GM12878 (cell line): ENCODE data around the gene ATG101. TPM values are rescaled to one million over a fixed set of nuclear protein-coding genes. Genes with fewer than 3 reads are reported as not detected.

ENCODE experiments used
- ASH2L ChIP-seq: fragments of 300-600, 200-600 bp; sonication (generic); IDR thresholded peaks from 2 replicates; pipeline ENCODE4 v1.6.1; 2017; ENCODE audit warnings: low read depth, mild to moderate bottlenecking, borderline replicate concordance
- BHLHE40 ChIP-seq, 2 experiments: fragments of 450-650 bp in 1 of 2; IDR thresholded peaks; 2 replicates each; pipeline ENCODE4 v1.6.1; 2011 to 2017; ENCODE audit warnings: low read depth in 2 of 2, borderline replicate concordance in 1 of 2, improper control_type of control experiment in 1 of 2, low read length in 1 of 2, mild to moderate bottlenecking in 1 of 2
- CHD2 ChIP-seq: IDR thresholded peaks from 2 replicates; pipeline ENCODE4 v1.6.1; 2011; ENCODE audit warnings: low read depth, low read length, improper control_type of control experiment, borderline replicate concordance
- EED ChIP-seq: sonication (generic); IDR thresholded peaks from 2 replicates; pipeline ENCODE4 v1.6.1; 2016; ENCODE audit warnings: antibody characterized with exemption, low read depth
- FOXK2 ChIP-seq: fragments of 450-650 bp; IDR thresholded peaks from 2 replicates; pipeline ENCODE4 v1.6.1; 2017; ENCODE audit warnings: mild to moderate bottlenecking, moderate library complexity
- HDAC6 ChIP-seq: fragments of 200-600 bp; sonication (generic); IDR thresholded peaks from one replicate; pipeline ENCODE4 v1.8.0; 2017; ENCODE audit warnings: antibody characterized with exemption; ENCODE audit not compliant: unreplicated experiment
- HSF1 ChIP-seq: fragments of 150-350 bp; IDR thresholded peaks from 2 replicates; pipeline ENCODE4 v1.6.1; 2014; ENCODE audit warnings: mild to moderate bottlenecking, low read depth, low read length
- IRF4 ChIP-seq: IDR thresholded peaks from 2 replicates; pipeline ENCODE4 v1.6.1; 2011; ENCODE audit warnings: low read depth, low read length
- IRF5 ChIP-seq: fragments of 450-650 bp; IDR thresholded peaks from 2 replicates; pipeline ENCODE4 v1.6.1; 2017; ENCODE audit warnings: borderline replicate concordance
- KDM1A ChIP-seq: fragments of 200-600 bp; sonication (generic); IDR thresholded peaks from 2 replicates; pipeline ENCODE4 v1.6.1; 2016; ENCODE audit warnings: borderline replicate concordance
- MEF2B ChIP-seq: fragments of 450-650 bp; IDR thresholded peaks from 2 replicates; pipeline ENCODE4 v1.6.1; 2018; ENCODE audit warnings: mild to moderate bottlenecking, moderate library complexity; ENCODE audit not compliant: partially characterized antibody, poor library complexity, severe bottlenecking
- MYB ChIP-seq: fragments of 150-350 bp; IDR thresholded peaks from 2 replicates; pipeline ENCODE4 v1.6.1; 2014; ENCODE audit warnings: mild to moderate bottlenecking, low read depth, low read length, borderline replicate concordance
- NRF1 ChIP-seq: conservative IDR thresholded peaks from 2 replicates; pipeline ENCODE4 v1.6.1; 2011; ENCODE audit warnings: mild to moderate bottlenecking, low read depth, low read length, improper control_type of control experiment
- PAX5 ChIP-seq: IDR thresholded peaks from 2 replicates; pipeline ENCODE4 v1.6.1; 2011; ENCODE audit warnings: low read depth, low read length, borderline replicate concordance
- PKNOX1 ChIP-seq: fragments of 450-650 bp; IDR thresholded peaks from 2 replicates; pipeline ENCODE4 v1.6.1; 2016; ENCODE audit warnings: mild to moderate bottlenecking
- POLR2A ChIP-seq: IDR thresholded peaks from 2 replicates; pipeline ENCODE4 v1.6.1; 2011; ENCODE audit warnings: low read depth, mild to moderate bottlenecking, low read length
- RCOR1 ChIP-seq: conservative IDR thresholded peaks from 2 replicates; pipeline ENCODE4 v1.6.1; 2012; ENCODE audit warnings: low read depth, low read length, improper control_type of control experiment
- RELA ChIP-seq: fragments of 450-650 bp; IDR thresholded peaks from 2 replicates; pipeline ENCODE4 v1.8.0; 2014; ENCODE audit warnings: borderline replicate concordance; ENCODE audit not compliant: partially characterized antibody
- SKIL ChIP-seq: fragments of 450-650 bp; IDR thresholded peaks from 2 replicates; pipeline ENCODE4 v1.6.1; 2017; ENCODE audit warnings: mild to moderate bottlenecking, low read depth, inconsistent platforms; ENCODE audit not compliant: poor library complexity, severe bottlenecking
- SREBF1 ChIP-seq: IDR thresholded peaks from 2 replicates; pipeline ENCODE4 v1.6.1; 2012; ENCODE audit warnings: mild to moderate bottlenecking, low read length
- SUPT20H ChIP-seq: IDR thresholded peaks from 2 replicates; pipeline ENCODE4 v1.6.1; 2011; ENCODE audit warnings: low read depth, mild to moderate bottlenecking, low read length, moderate library complexity, borderline replicate concordance; ENCODE audit not compliant: control insufficient read depth
- TCF3 ChIP-seq: IDR thresholded peaks from 2 replicates; pipeline ENCODE4 v1.6.1; 2012; ENCODE audit warnings: low read depth, mild to moderate bottlenecking, low read length, borderline replicate concordance; ENCODE audit not compliant: insufficient read depth
- ZNF217 ChIP-seq: fragments of 450-650 bp; IDR thresholded peaks from 2 replicates; pipeline ENCODE4 v1.6.1; 2017; ENCODE audit warnings: antibody characterized with exemption, mild to moderate bottlenecking
- ZNF622 ChIP-seq: fragments of 450-650 bp; IDR thresholded peaks from 2 replicates; pipeline ENCODE4 v1.6.1; 2017; ENCODE audit warnings: mild to moderate bottlenecking, inconsistent platforms
- ZSCAN29 ChIP-seq: fragments of 450-650 bp; IDR thresholded peaks from 2 replicates; pipeline ENCODE4 v1.6.1; 2017; ENCODE audit warnings: mild to moderate bottlenecking, moderate library complexity
- ZZZ3 ChIP-seq: IDR thresholded peaks from 2 replicates; pipeline ENCODE4 v1.6.1; 2011; ENCODE audit warnings: low read depth; ENCODE audit not compliant: control insufficient read depth, insufficient read length
- polyA plus RNA-seq, 11 experiments: library from polyadenylated mRNA; depleted of rRNA in 4 of 11; unstranded in 6 of 11; stranded (reverse) in 5 of 11; fragments of >200 nt; fragmentation: Nextera tagmentation in 4 of 11; fragmentation: Illumina TruSeq in 1 of 11; extraction: Ambion mirVana in 4 of 11; extraction: Trizol in 1 of 11; gene quantifications; 1 replicate in 1 of 11; 2 replicates in 10 of 11; pipeline versions ENCODE4 v1.2.1 to v1.2.3, GENCODE V29; 2011 to 2016; ENCODE audit warnings: inconsistent platforms in 2 of 11, missing spikeins in 2 of 11, low read depth in 1 of 11
- total RNA-seq, 4 experiments: library from RNA; depleted of rRNA in 3 of 4; stranded (reverse); fragments of >200 nt in 3 of 4; fragmentation: Illumina TruSeq in 1 of 4; extraction: Trizol in 1 of 4; gene quantifications; 2 replicates each; pipeline versions ENCODE4 v1.2.1 to v1.2.3, GENCODE V29; 2013 to 2021

The ATG101 gene
- total and polyA plus RNA-seq, 10 of the 15 experiments (the other 5 are each of a cell fraction or from before 2014, with no cell fraction given) = 2.7 to 49.8 (median 35.3) TPM

GRCh38 chr12:52050758-52051541 is 18.8 kb upstream of the ATG101 start, which contains the start of gene NR4A1 (continued):
- peak; percentile 85 for TF ChIP-seq POLR2A
- TF ChIP-seq IRF4 = no peak
- TF ChIP-seq IRF5 = no peak
- no peak for TF ChIP-seq FOXK2
- TF ChIP-seq ZSCAN29 = peak; percentile 95
- no peak for TF ChIP-seq NRF1
- no peak for TF ChIP-seq ASH2L
- peak; percentile 67; the same call in 1 of the 2 replicates for TF ChIP-seq EED
- no peak for TF ChIP-seq ZZZ3
- TF ChIP-seq HSF1 = no peak
- peak; percentile 69 for TF ChIP-seq CHD2
- no peak for TF ChIP-seq SREBF1
- TF ChIP-seq SKIL = peak; percentile 59
- TF ChIP-seq BHLHE40 (IDR thresholded peaks at IDR 0.05; ENCODE audit: borderline replicate concordance in 1 of 2, low read depth in 2 of 2, low read length in 1 of 2) = peak; percentile 49 to 85; a peak in 3 of 4 replicates
- no peak for TF ChIP-seq MYB
- no peak for TF ChIP-seq KDM1A
- TF ChIP-seq RELA = peak; percentile 24
- no peak for TF ChIP-seq RCOR1
- TF ChIP-seq ZNF622 = no peak
- peak; percentile 78 for TF ChIP-seq PAX5
- TF ChIP-seq SUPT20H = no peak
- peak; percentile 24 for TF ChIP-seq HDAC6
- TF ChIP-seq TCF3 = 0 out of 2 replicates have a peak, but pooled peaks have one; percentile 53
- peak; percentile 96 for TF ChIP-seq MEF2B
- TF ChIP-seq PKNOX1 = no peak
- no peak for TF ChIP-seq ZNF217
